T1000 (cell line): ENCODE data around the gene RAB31.
"Not testable (repeated sequence)": the region's sequence is repeated elsewhere in the genome, so short reads cannot be mapped to it uniquely, and the experiment has no call there.

Experiments used
- DNase-seq: peaks from one replicate; lab custom pipeline; 2025; ENCODE audit warnings: mixed read lengths; lab: John Stamatoyannopoulos, UW

RAB31 gene

GRCh38 chr18:9762526-9762925 is 54.4 kb downstream of the RAB31 start:
- no peak for DNase-seq

- no peak for DNase-seq
These were observed 55.1 kb downstream of the RAB31 start for GRCh38 chr18:9763157-9763556.

- no peak for DNase-seq
These were observed 55.9 kb downstream of the RAB31 start for GRCh38 chr18:9764011-9764481.

GRCh38 chr18:9765501-9765900 is 57.4 kb downstream of the RAB31 start:
- DNase-seq = no peak

- no peak for DNase-seq
These were observed 58.0 kb downstream of the RAB31 start for GRCh38 chr18:9766076-9766481.

GRCh38 chr18:9766740-9767139 is 58.6 kb downstream of the RAB31 start:
- DNase-seq = no peak

- not testable (repeated sequence) for DNase-seq
These were observed 60.1 kb downstream of the RAB31 start for GRCh38 chr18:9768071-9768691.

GRCh38 chr18:9770111-9770510 is 62.0 kb downstream of the RAB31 start:
- DNase-seq = not testable (repeated sequence)

- DNase-seq = no peak
These were observed 63.3 kb downstream of the RAB31 start for GRCh38 chr18:9771261-9771976.

- DNase-seq = no peak
These were observed 64.0 kb downstream of the RAB31 start for GRCh38 chr18:9771977-9772660.

GRCh38 chr18:9772847-9773677 is 65.0 kb downstream of the RAB31 start:
- no peak for DNase-seq

GRCh38 chr18:9774150-9774549 is 66.0 kb downstream of the RAB31 start:
- DNase-seq = no peak

- no peak for DNase-seq
These were observed 67.1 kb downstream of the RAB31 start for GRCh38 chr18:9775178-9775577.

- DNase-seq = no peak
These were observed 71.5 kb downstream of the RAB31 start for GRCh38 chr18:9779630-9780029.

GRCh38 chr18:9782073-9782857 is 74.2 kb downstream of the RAB31 start:
- no peak for DNase-seq

- DNase-seq = no peak
These were observed 78.5 kb downstream of the RAB31 start for GRCh38 chr18:9786631-9787030.

GRCh38 chr18:9787036-9787435 is 78.9 kb downstream of the RAB31 start:
- DNase-seq = no peak

GRCh38 chr18:9787712-9788111 is 79.6 kb downstream of the RAB31 start:
- DNase-seq = no peak

- DNase-seq = no peak
These were observed 80.0 kb downstream of the RAB31 start for GRCh38 chr18:9788140-9788539.

GRCh38 chr18:9788860-9789259 is 80.8 kb downstream of the RAB31 start:
- no peak for DNase-seq

- no peak for DNase-seq
These were observed 82.2 kb downstream of the RAB31 start for GRCh38 chr18:9790261-9790660.
